GM12865 (cell line): ENCODE measurements around the gene RPS21.

Experiments
- DNase-seq: peaks from one replicate; pipeline ENCODE4 v3.0.0; 2010; ENCODE audit warnings: low read depth
- H3K4me3 ChIP-seq: 2 replicates; pipeline ENCODE4 v1.5.1; 2011; ENCODE audit warnings: mild to moderate bottlenecking, low read depth, low read length, control low read depth
- TF ChIP-seq, protein P1 (sequence below): IDR thresholded peaks from 2 replicates; pipeline ENCODE4 v1.5.1; 2011; ENCODE audit warnings: low read length, control low read depth, low read depth, inconsistent platforms; ENCODE audit not compliant: insufficient read depth; ENCODE audit errors: missing control alignments

RPS21 gene

GRCh38 chr20:62409931-62410745, 23.2 kb downstream of the RPS21 start:
- TF ChIP-seq, protein P1, sequence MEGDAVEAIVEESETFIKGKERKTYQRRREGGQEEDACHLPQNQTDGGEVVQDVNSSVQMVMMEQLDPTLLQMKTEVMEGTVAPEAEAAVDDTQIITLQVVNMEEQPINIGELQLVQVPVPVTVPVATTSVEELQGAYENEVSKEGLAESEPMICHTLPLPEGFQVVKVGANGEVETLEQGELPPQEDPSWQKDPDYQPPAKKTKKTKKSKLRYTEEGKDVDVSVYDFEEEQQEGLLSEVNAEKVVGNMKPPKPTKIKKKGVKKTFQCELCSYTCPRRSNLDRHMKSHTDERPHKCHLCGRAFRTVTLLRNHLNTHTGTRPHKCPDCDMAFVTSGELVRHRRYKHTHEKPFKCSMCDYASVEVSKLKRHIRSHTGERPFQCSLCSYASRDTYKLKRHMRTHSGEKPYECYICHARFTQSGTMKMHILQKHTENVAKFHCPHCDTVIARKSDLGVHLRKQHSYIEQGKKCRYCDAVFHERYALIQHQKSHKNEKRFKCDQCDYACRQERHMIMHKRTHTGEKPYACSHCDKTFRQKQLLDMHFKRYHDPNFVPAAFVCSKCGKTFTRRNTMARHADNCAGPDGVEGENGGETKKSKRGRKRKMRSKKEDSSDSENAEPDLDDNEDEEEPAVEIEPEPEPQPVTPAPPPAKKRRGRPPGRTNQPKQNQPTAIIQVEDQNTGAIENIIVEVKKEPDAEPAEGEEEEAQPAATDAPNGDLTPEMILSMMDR = peak; percentile 48
- no peak overlapping the region for H3K4me3 ChIP-seq
- no peak for DNase-seq

DNA sequence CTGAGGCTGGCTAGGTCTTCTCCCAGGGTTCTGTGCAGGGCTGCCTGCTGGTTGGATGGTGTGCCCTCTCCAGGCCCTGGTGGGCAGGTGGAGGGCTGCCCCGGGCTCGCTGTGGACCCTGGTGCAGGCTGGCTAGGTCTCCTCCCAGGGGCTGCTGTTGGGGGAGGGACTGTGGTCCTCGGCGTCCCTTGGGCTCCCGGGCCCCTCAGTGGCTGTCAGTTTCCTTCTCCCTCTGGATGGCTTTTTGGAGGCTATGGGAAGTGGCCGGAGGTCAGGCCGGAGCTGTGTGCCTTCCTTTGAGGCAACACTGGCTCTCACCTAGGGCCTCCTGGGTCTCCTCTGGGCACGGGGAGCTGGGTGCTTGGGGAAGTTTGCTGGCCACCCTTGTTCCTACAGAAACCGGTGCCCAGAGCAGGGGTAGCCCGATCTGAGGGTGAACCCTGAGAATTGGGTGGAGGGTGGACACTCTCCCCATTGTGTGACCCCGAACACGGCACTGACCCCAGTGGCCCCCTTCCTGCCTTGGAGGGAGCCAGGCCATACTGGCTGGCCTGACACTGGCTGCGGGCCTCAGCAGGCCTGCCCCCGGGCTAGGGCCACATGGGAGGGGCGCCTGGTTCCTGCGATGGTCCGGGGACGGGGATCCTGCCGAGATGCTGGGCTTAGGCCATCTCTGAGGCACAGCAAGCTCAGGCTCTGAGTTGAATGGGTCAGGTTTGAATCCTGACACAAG, 24.0 kb downstream of the RPS21 start:
- DNase-seq = no peak
- no peak overlapping the region for H3K4me3 ChIP-seq
- TF ChIP-seq, protein P1 = no peak

DNA sequence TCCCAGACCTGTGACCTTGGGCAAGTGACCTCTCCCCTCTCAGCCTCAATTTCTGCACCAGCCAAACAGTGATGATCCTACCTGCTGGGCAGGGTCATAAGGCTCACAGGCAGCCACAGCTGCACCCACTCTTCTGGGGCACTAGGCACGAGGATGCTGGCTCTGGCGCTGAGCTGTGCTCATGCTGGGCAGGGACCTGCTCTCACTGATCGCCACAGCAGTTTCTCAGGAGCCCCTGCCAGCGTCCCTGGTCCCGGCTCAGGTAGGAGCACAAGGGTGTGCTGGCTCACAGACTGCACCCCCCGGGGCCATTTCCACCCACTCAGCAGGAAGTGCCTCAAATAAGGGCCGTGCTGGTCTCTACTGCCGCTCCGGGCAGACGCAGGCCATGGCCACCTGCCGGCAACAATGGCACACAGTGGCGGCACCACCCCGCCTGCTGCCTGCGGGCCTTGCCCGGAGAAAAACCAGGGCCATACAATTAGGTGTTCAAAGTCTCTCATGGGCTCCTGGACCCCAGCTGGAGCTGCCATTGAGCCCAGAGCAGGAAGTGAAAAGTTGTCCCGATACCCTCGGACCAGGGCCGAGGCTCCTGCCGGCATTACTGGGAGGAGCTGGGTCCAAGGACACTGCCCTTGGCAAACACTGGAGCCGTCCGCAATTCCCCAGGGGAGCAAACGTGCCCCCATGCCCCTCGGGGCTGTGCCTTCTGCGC, 24.7 kb downstream of the RPS21 start:
- H3K4me3 ChIP-seq = no peak overlapping the region
- no peak for DNase-seq
- TF ChIP-seq, protein P1 = no peak

GRCh38 chr20:62412194-62413024, 25.5 kb downstream of the RPS21 start:
- H3K4me3 ChIP-seq = no peak overlapping the region
- no peak for DNase-seq
- TF ChIP-seq, protein P1 = no peak

GRCh38 chr20:62413025-62413570, 26.2 kb downstream of the RPS21 start:
- no peak for DNase-seq
- H3K4me3 ChIP-seq = no peak overlapping the region
- TF ChIP-seq, protein P1 = no peak
